ENCODE measurements around the gene TPRKB.
"Not testable (repeated sequence)": the region's sequence is repeated elsewhere in the genome, so short reads cannot be mapped to it uniquely, and the experiment has no call there.

- not testable (repeated sequence) for TF ChIP-seq CTCF (IDR thresholded peaks at IDR 0.05; ENCODE audit: low read depth, low read length); EZH2phosphoT487 (IDR thresholded peaks at IDR 0.05; ENCODE audit: low read depth)
These were observed 40.2 kb downstream of the TPRKB start for GRCh38 chr2:73696985-73697384.
